Neuronal stem cell (in vitro differentiated cells): ENCODE results near the gene HOXD4.
A peak's percentile ranks its signal among the peaks of the same experiment; 100 is the strongest.

ENCODE experiments used
- DNase-seq: peaks from one replicate; pipeline ENCODE4 v3.0.0-alpha.2; 2013; ENCODE audit warnings: low spot score
- H2AFZ ChIP-seq: one replicate; pipeline ENCODE4 v1.6.1; 2013; ENCODE audit warnings: mild to moderate bottlenecking, low read length, inconsistent platforms
- H2AK5ac ChIP-seq: 2 replicates; pipeline ENCODE4 v1.6.1; 2013; ENCODE audit warnings: low read depth, mild to moderate bottlenecking, inconsistent platforms, low read length, moderate library complexity, mixed read lengths
- H2BK120ac ChIP-seq: 2 replicates; pipeline ENCODE4 v1.6.1; 2013; ENCODE audit warnings: low read depth, mild to moderate bottlenecking, inconsistent platforms, low read length, moderate library complexity, mixed read lengths
- H2BK12ac ChIP-seq: one replicate; pipeline ENCODE4 v1.6.1; 2013; ENCODE audit warnings: low read length, inconsistent platforms
- H2BK15ac ChIP-seq: 2 replicates; pipeline ENCODE4 v1.6.1; 2013; ENCODE audit warnings: mild to moderate bottlenecking, low read length, inconsistent platforms, mixed read lengths
- H2BK5ac ChIP-seq: one replicate; pipeline ENCODE4 v1.6.1; 2013; ENCODE audit warnings: inconsistent platforms, mild to moderate bottlenecking, low read length, moderate library complexity
- H3K14ac ChIP-seq: one replicate; pipeline ENCODE4 v1.6.1; 2013; ENCODE audit warnings: low read length, inconsistent platforms
- H3K18ac ChIP-seq: 2 replicates; pipeline ENCODE4 v1.6.1; 2013; ENCODE audit warnings: low read length, inconsistent platforms
- H3K23ac ChIP-seq: 2 replicates; pipeline ENCODE4 v1.6.1; 2013; ENCODE audit warnings: low read depth, mild to moderate bottlenecking, mixed read lengths, low read length, inconsistent platforms; ENCODE audit not compliant: poor library complexity
- H3K27ac ChIP-seq: replicated peaks from 3 replicates; pipeline ENCODE4 v1.5.1; 2013; ENCODE audit warnings: low read length, inconsistent platforms
- H3K27me3 ChIP-seq, 3 experiments: 2 replicates each; pipeline ENCODE4 v1.6.1; 2013; ENCODE audit warnings: low read length in 3 of 3, mild to moderate bottlenecking in 2 of 3, inconsistent platforms in 1 of 3, low read depth in 1 of 3, mixed read lengths in 1 of 3, moderate library complexity in 1 of 3; ENCODE audit not compliant: control insufficient read depth in 3 of 3, insufficient read depth in 3 of 3
- H3K36me3 ChIP-seq, 2 donors: replicated peaks in 1 of 2; 2 replicates each; pipeline ENCODE4 v1.6.1; 2013; ENCODE audit warnings: low read length in 2 of 2; ENCODE audit not compliant: control insufficient read depth in 2 of 2, insufficient read depth in 2 of 2
- H3K4ac ChIP-seq: 2 replicates; pipeline ENCODE4 v1.6.1; 2013; ENCODE audit warnings: inconsistent platforms, mild to moderate bottlenecking, low read length, moderate library complexity
- H3K4me1 ChIP-seq, 2 donors: 1 replicate in 1 of 2; 2 replicates in 1 of 2; pipeline ENCODE4 v1.6.1; 2013; ENCODE audit warnings: low read length in 2 of 2, low read depth in 1 of 2; ENCODE audit not compliant: control insufficient read depth in 2 of 2, insufficient read depth in 1 of 2
- H3K4me2 ChIP-seq: one replicate; pipeline ENCODE4 v1.6.1; 2013; ENCODE audit warnings: mild to moderate bottlenecking, low read length, inconsistent platforms; ENCODE audit not compliant: insufficient read depth, poor library complexity, severe bottlenecking
- H3K4me3 ChIP-seq, 2 donors: 2 replicates each; pipeline ENCODE4 v1.5.1; 2013; ENCODE audit warnings: low read length in 2 of 2, mild to moderate bottlenecking in 2 of 2, inconsistent platforms in 1 of 2, moderate library complexity in 1 of 2
- H3K79me1 ChIP-seq: one replicate; pipeline ENCODE4 v1.6.1; 2013; ENCODE audit warnings: low read depth, mild to moderate bottlenecking, inconsistent platforms, low read length, moderate library complexity
- H3K9ac ChIP-seq: one replicate; pipeline ENCODE4 v1.6.1; 2013; ENCODE audit warnings: mild to moderate bottlenecking, low read depth, low read length, inconsistent platforms; ENCODE audit not compliant: poor library complexity
- H3K9me3 ChIP-seq, 2 donors: replicated peaks in 1 of 2; 2 replicates each; pipeline versions ENCODE3 to v1.6.1; 2013; ENCODE audit warnings: low read length in 2 of 2, mild to moderate bottlenecking in 2 of 2, inconsistent platforms in 1 of 2, low read depth in 1 of 2, mixed read lengths in 1 of 2, moderate library complexity in 1 of 2; ENCODE audit not compliant: control insufficient read depth in 2 of 2, insufficient read depth in 1 of 2
- H4K8ac ChIP-seq: one replicate; pipeline ENCODE4 v1.6.1; 2013; ENCODE audit warnings: low read depth, mild to moderate bottlenecking, inconsistent platforms, low read length, moderate library complexity
- H4K91ac ChIP-seq: one replicate; pipeline ENCODE4 v1.6.1; 2013; ENCODE audit warnings: low read length, low read depth, mild to moderate bottlenecking, inconsistent platforms; ENCODE audit not compliant: poor library complexity
- WGBS, 2 donors: extraction: QIAGEN DNeasy Blood & Tissue Kit; methylation state at CpG; one replicate each; pipeline ENCODE4 v1.1.7; 2013; ENCODE audit warnings: missing lambda C conversion rate in 2 of 2, mixed read lengths in 1 of 2; ENCODE audit not compliant: insufficient read length in 2 of 2, insufficient replicate concordance in 1 of 2; ENCODE audit errors: extremely low coverage in 2 of 2; 5-methylcytosine and 5-hydroxymethylcytosine counted together

Gene HOXD4

DNA sequence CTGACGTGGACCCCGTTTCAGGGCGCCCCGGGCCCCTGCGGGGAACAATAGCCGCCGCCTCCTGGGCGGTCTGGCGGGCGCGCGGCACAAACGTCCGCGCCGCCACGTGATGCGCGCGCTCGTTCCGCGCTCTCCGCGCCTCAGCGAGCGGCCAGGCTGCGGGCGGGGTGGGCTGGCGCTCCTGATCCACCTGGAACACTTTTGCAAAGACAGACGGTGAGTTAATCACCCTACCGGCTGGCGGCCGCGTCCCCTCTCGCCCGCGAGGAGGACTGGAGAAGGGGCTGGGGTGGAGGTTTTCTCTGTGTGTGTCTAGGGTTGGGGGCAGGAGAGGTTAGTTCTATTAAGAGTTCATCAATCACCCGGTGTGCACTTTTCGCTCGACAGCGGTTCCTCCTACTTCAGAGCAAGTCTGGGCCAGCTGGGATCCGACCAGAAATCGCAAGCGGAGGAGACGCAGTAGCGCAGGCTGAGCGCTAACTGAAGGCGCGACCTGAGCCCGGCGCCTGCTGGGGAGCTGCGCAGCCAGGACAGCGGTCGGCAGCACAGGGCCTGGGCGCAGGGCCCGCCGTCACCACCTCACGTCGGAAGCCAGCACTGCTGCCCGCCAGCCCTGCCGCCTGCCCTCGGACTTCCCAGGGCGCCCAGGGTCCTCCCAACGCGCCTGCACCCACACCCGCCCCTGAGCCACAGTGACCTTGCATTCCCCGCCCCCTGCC lies 26.8 kb downstream of the HOXD4 start:
- Histone ChIP-seq H3K4me1 (peaks cover 5 to 13% of the 10 kb centered on the region in 2 donors), H3K27ac (no peak overlapping the region), H3K79me1 (no peaks in the 10 kb centered on the region), H3K23ac (peak overlapping the region; percentile 49), H3K14ac (no peak overlapping the region), H3K9me3 (peaks cover 0 to 3% of the 10 kb centered on the region in 2 donors), H3K4me2 (peak overlapping the region; percentile 59), H3K36me3 (no peaks in the 10 kb centered on the region), H2BK15ac (no peak overlapping the region), H3K18ac (peak overlapping the region; percentile 52), H2AK5ac (peak overlapping the region; percentile 88), H4K91ac (no peak overlapping the region), H3K27me3 (peaks cover 22 to 96% (median 87%) of the 10 kb centered on the region in 3 experiments), H2BK5ac (no peak overlapping the region), H4K8ac (no peak overlapping the region), H2BK120ac (no peak overlapping the region), H3K4ac (no peak overlapping the region), H2BK12ac (no peak overlapping the region), H3K4me3 (peak overlapping the region in 1 of 2 donors; percentile 63), H3K9ac (no peak overlapping the region), H2AFZ (peak overlapping the region; percentile 80)
- WGBS, 2 donors, result no CpG with 5 or more reads among the region's 68 CpGs
- no peak for DNase-seq

DNA sequence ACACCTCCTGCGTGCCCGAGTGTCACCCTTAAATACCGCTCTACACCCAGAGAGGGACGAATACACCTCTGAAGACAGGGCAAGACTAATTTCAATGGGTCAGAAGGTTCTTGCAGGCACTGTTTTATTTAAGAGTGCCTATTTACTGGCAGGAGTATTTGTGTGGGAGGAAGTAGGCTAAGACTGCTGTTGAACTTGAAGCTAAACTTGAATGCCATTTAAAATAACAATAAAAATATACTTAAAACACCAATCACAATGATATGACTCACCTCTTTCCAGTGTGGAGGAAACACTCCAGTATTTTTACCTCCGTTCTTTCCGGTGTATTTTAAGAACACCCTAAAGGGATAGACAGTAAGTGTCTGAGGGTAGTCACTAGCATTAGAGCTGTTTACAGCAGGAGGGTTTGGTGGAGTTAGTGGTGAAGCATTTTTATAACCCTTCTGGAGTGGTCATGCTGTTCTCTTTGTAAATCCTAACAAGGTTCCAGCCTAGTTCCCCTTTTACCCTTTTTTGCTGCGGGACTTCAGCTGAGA lies 27.5 kb downstream of the HOXD4 start:
- WGBS, 2 donors, result no CpG with 5 or more reads among the region's 7 CpGs
- H3K27ac ChIP-seq, result no peak overlapping the region

DNA sequence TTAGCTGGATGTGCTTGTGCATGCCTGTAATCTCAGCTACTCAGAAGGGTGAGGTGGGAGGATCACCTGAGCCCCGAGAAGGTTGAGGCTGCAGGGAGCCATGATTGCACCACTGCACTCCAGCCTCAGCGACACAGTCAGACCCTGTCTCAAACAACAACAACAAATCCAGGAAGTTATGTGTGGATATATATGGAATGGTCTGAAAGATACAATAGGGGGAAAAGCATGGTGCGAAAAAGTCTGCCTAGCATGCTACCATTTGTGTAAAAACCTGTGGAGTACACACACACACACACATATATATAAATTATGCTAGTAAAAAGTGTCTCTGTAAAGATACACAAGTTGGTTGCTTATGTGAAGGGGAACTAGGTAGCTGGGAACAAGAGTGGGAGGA lies 30.2 kb downstream of the HOXD4 start:
- Histone ChIP-seq H2BK12ac (no peak overlapping the region), H2AK5ac (no peak overlapping the region), H3K9ac (no peak overlapping the region), H2AFZ (no peak overlapping the region), H3K4me1 (peaks cover 0 to 4% of the 10 kb centered on the region in 2 donors), H2BK5ac (no peak overlapping the region), H4K91ac (no peak overlapping the region), H3K36me3 (no peaks in the 10 kb centered on the region), H3K23ac (no peak overlapping the region), H3K4me2 (no peak overlapping the region), H3K79me1 (no peaks in the 10 kb centered on the region), H2BK15ac (no peak overlapping the region), H4K8ac (no peak overlapping the region), H3K14ac (no peak overlapping the region), H3K27me3 (peaks cover 20 to 95% (median 86%) of the 10 kb centered on the region in 3 experiments), H3K27ac (no peak overlapping the region), H3K4me3 (no peak overlapping the region), H3K9me3 (no peaks in the 10 kb centered on the region), H2BK120ac (no peak overlapping the region), H3K4ac (no peak overlapping the region), H3K18ac (no peak overlapping the region)
- whole genome bisulfite sequencing, 2 donors, result no CpG with 5 or more reads among the region's 3 CpGs
- DNase-seq, result no peak

More for the DNA sequence above, 27.5 kb downstream of the HOXD4 start:
- Histone ChIP-seq H2BK12ac (no peak overlapping the region), H2AFZ (peak overlapping the region; percentile 80), H3K23ac (no peak overlapping the region), H3K14ac (no peak overlapping the region), H4K8ac (no peak overlapping the region), H3K4me3 (no peak overlapping the region), H3K4me2 (no peak overlapping the region), H3K36me3 (no peaks in the 10 kb centered on the region), H4K91ac (no peak overlapping the region), H3K79me1 (no peaks in the 10 kb centered on the region), H3K18ac (no peak overlapping the region), H2BK15ac (no peak overlapping the region), H3K4me1 (peaks cover 5 to 13% of the 10 kb centered on the region in 2 donors), H2BK5ac (no peak overlapping the region), H3K9me3 (peaks cover 0 to 3% of the 10 kb centered on the region in 2 donors), H2BK120ac (no peak overlapping the region), H3K4ac (no peak overlapping the region), H3K9ac (no peak overlapping the region), H3K27me3 (peaks cover 22 to 96% (median 90%) of the 10 kb centered on the region in 3 experiments), H2AK5ac (no peak overlapping the region)
- no peak for DNase-seq

DNA sequence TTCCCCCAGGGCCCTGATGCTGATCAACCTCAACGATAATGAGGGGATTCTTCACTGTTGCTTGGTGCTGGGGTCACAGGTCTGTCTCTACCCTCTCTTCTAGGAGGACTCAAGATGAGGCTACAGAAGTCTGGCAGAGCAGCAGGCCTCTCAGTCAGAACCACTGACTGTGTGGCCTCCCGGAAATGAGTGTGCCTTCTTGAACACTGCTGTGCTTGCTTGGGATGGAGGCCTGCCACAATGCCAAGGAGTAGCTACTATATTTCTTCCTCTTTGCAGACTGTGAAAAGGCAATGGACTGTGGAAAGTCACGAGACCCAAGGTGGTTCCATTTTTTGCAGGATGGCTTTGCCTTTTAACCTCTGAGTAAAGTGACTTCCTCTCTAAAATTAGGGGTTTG lies 31.3 kb downstream of the HOXD4 start:
- Histone ChIP-seq H3K4me2 (no peak overlapping the region), H3K4me3 (no peak overlapping the region), H3K79me1 (no peaks in the 10 kb centered on the region), H3K18ac (no peak overlapping the region), H2BK120ac (no peak overlapping the region), H2BK15ac (no peak overlapping the region), H2AFZ (no peak overlapping the region), H4K8ac (no peak overlapping the region), H3K4ac (no peak overlapping the region), H3K27ac (no peak overlapping the region), H3K36me3 (no peaks in the 10 kb centered on the region), H3K9ac (no peak overlapping the region), H2BK12ac (no peak overlapping the region), H3K9me3 (peaks cover 0 to 3% of the 10 kb centered on the region in 2 donors), H3K23ac (no peak overlapping the region), H3K14ac (no peak overlapping the region), H2BK5ac (no peak overlapping the region), H2AK5ac (no peak overlapping the region), H3K4me1 (peaks cover 0 to 2% of the 10 kb centered on the region in 2 donors), H4K91ac (no peak overlapping the region), H3K27me3 (peaks cover 20 to 94% (median 84%) of the 10 kb centered on the region in 3 experiments)
- no CpG with 5 or more reads among the region's 3 CpGs for WGBS, 2 donors
- DNase-seq, result no peak
